Measurements from ENCODE around the gene TARP.
"Not testable (repeated sequence)": the region's sequence is repeated elsewhere in the genome, so short reads cannot be mapped to it uniquely, and the experiment has no call there.

TARP gene

DNA sequence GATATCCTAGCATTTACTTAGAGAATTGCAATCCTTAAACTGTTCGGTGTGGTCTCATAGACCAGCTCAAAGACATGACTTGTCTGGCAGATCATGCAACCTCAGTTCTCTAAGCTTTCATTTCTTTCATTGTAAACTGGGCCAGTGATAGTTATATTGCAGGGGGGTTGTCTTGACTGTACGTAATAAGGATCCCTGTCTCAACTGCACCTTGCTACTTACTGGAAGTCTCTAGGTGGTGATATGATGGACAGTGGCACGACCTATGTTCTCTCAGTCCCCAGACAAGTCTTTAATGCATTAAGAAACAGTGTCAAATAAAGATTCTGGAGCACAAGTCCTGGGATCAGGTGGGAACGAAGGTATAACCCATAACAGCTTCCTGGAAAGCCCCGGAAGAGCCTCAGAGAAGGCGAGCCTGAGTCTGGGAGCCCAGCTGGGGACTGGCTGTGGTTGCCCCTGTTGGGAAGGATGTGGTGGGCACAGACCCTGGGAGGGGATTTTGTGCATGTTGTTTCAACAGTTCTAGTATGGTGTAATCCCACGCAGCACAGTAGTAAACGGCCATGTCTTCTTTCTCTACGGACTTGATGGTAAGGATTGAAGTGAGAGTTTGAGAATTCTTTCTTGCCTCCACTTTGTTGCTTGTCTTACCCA, 26.0 kb upstream of the TARP start:
- DNase-seq (ENCODE audit: low read depth in 2 of 2): no peak

DNA sequence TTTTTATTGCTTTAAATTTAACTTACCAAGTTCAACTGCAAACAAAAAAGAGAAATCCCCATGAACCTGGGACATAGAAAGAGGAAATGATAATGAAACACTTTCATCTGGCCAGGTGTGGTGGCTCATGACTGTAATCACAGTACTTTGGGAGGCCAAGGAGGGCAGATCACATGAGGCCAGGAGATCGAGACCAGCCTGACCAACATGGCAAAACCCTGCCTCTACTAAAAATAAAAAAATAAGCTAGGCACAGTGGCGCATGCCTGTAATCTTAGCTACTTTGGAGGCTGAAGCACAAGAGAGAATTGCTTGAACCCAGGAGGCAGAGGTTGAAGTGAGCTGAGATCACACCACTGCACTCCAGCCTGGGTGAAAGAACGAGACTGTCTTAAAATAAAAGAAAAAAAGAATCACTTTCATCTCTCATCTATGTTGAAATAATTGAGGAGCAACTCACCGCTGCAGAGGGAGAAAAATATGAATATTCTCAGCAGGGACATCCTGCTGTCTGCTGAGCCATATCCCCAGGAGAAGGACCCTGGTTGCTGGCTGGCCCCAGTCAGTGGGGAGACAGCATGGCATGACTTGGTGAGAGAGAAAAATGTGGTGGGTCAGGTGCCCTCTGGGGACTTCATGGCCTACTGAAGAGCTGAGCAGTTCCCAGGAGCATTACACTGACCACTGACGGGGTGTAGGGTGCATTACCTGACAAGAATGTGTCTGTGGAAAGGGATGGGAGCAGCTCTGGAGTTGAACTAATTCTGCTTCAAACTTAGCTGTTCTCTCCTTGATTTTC, 22.8 kb upstream of the TARP start:
- no peak for DNase-seq (ENCODE audit: low read depth in 2 of 2)

- DNase-seq (ENCODE audit: low read depth in 2 of 2): no peak
Observed at GRCh38 chr7:38294926-38295325, 21.5 kb upstream of the TARP start.

GRCh38 chr7:38292442-38292841, 19.0 kb upstream of the TARP start:
- no peak for DNase-seq (ENCODE audit: low read depth in 2 of 2)

- no peak for DNase-seq (ENCODE audit: low read depth in 2 of 2)
Observed at GRCh38 chr7:38291650-38292049, 18.2 kb upstream of the TARP start.

- no peak for DNase-seq (ENCODE audit: low read depth in 2 of 2)
Observed at GRCh38 chr7:38291117-38291647, 17.7 kb upstream of the TARP start.

DNA sequence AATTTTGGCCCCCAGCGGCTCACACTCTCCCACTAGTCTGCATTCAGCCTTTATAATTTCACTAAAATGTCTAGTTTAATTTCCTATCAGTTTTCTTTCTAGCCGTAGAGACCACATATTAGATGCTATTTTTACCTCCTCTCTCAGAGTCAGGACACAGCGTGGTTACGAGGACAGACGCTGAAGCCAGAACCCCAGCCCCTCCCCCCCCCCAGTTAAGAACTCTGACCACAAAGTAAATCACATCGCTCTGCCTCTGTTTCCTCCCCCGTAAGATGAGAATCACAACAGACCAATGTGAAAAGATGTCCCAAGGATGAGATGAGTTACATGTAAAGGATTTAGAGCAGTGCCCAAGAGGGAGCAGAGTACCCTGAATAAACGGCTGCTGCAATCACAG, 11.1 kb upstream of the TARP start:
- DNase-seq (ENCODE audit: low read depth in 2 of 2): no peak

GRCh38 chr7:38283809-38284208, 10.4 kb upstream of the TARP start:
- DNase-seq (ENCODE audit: low read depth in 2 of 2): no peak

DNA sequence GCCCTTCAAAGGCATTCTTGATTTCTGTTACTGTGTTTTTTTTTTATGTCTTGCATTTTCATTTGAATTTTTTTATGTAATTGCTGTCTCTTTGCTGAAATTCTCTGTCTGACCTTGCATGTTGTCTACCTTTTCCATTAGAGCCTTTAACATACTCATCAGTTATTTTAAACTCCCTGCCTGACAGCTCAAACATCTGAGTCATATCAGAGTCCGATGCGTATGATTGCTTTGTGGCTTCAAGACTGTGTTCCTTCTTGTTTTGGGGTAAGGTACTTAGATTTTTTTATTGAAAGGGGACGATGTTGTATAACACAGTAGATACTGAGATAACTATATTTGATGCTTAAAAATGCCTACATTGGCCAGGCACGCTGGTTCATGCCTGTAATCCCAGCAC, 9.7 kb upstream of the TARP start:
- no peak for DNase-seq (ENCODE audit: low read depth in 2 of 2)

DNA sequence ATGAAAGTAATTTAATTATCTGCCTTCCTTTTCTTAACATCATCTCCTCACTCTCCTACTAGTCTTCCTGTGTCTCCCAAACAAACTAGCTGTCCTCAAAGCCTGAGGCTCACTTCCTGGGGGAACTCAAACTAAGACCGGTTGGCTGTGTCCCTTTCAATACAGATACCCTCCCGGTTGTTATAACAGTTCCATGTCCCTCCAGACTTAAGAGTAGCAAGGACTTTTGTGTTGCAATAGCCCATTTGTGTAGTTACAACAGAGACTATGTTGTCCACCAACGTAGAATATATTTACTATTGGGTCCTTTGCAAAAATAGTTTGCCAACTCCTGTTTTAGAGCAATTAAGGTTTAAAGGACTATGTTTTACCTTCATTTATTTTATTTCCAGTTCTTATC, 8.6 kb upstream of the TARP start:
- no peak for DNase-seq (ENCODE audit: low read depth in 2 of 2)

DNA sequence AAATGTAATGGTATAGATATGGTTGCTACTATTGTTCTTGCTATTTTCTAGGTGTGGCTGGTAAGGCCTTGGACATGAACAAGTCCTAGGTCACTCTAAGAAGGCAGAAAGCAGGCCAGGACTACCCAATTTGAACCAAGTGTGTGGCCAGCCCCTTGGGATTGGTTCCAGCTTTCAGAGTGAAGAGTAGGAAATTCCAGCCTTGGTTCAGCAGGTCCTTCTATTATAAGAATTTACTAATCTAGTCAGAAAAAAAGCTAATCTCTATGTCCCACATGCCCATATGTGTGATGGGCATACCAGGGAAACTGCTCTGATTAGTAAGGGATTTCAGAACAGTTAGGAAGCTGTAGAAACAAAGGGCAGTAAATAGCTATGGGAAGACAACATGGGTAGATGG, 7.8 kb upstream of the TARP start:
- DNase-seq (ENCODE audit: low read depth in 2 of 2): no peak

DNA sequence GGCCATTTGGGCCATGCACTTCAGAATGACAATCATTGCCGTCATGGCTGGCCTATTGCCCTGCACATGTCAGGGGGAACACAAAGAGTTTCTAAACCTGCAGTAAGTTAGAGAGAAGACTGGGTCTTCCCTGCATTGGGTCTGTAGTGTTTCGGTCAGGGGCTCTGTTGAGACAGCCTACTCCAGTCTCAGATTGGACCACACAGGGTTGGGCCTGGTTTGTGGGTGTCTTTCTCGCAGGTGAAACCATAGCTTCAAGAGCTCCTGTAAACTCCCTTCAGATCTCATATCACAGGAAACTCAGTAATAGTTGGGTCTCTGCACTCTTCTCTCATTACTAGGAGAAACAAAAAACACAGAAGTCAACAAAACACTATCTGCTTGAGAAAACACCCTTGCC, 7.3 kb upstream of the TARP start:
- DNase-seq (ENCODE audit: low read depth in 2 of 2): no peak

DNA sequence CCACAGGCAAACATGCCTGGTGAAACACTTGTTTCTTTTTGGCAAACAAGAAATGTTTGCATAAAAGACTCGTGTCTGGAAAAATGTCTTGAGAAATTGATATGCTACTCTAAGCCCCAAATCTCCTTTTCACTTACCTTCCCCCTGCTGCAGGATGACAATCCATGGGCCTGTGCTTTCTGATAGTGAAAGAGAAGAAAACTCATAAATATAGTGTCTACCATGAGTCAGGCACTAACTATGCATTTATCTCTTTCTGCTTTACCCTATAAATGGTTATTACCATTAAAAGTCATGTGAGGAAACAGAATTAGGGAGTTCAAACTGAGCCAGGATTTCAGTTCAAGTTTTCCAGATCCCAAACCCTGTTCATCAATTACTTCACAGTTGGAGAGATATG, 6.6 kb upstream of the TARP start:
- no peak for DNase-seq (ENCODE audit: low read depth in 2 of 2)

DNA sequence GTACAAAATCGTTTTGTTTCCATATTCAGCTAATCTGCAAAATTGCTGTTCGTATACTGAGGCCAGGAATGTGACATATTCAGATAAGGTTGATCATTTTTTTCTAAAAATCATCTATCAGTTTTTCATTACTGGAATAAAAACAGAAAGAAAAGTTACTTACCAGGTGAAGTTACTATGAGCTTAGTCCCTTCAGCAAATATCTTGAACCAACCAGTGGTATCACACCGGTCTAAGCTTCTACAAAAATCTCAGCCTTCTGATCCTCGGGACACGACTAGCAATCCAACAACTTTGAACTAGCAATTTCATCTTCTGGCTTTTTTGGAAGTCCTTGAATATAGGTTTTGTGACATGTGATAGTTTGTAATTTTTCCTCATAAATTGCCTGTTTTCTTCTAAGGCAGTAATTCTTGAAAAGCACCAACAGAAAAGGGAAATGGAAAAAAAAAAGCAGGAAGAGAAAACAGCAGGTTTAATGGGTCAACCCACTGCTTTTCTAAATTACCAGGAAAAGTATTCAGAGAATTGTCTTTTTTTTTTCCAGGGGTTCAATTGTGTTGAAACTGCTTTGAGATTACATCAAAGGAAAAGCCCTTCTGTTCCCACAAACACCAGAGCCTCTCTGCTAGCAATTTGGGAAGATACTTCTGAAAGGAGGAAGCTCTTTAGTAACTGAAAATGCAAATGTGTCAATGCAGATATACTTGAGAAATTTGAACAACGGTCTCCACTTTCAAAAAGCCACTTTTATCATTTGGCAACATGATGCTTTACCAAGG, 2.9 kb upstream of the TARP start:
- no peak for DNase-seq (ENCODE audit: low read depth in 2 of 2)

DNA sequence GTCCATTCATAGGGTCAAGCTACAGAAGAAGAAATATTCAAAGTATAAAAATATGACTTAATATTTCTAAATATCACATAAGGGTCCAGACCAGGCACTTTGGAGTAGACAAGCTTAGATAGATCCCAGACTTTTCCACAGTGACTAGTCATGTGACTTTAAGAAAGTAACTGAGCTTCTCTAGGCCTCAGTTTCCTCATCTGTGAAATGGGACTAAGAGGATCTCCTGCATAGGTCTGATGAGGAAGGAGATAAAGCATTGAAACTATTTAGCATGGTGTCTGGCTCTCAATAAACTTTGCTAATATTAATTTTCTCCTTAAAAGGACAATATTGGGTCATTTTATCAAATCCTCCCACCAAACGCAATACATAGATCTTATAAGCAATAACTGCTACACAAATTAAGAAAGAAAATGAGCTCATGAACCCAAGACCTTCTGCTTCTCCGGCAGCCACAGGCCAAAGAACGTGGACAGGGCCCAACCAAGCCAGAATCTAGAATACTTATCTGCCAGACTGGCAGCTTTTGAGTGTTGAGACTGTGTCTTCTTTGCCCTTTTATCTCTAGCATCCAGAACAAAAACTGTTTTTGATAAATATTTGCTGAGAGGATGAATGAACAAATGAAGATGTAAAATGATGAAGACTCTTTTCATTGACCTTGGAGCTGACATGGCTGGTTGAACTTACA, 1.6 kb upstream of the TARP start:
- DNase-seq (ENCODE audit: low read depth in 2 of 2): no peak

DNA sequence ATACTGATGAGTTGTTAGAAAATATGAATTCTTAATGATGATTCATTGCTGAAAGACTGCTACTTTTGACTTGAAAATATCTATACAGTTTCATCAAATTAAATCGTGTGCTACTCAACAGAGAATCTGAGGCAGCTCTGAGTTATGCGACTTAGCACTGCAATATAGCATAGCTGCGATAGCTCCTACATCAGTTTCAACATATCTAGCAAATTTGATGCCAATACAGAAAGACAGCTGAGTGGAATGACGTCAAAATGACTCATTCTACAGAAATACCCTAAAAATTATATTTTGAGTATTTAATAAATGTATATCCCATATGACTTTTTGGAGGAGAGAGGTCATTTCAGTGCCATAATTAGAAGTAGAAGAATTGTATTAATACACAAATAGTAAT, 1.1 kb upstream of the TARP start:
- no peak for DNase-seq (ENCODE audit: low read depth in 2 of 2)

DNA sequence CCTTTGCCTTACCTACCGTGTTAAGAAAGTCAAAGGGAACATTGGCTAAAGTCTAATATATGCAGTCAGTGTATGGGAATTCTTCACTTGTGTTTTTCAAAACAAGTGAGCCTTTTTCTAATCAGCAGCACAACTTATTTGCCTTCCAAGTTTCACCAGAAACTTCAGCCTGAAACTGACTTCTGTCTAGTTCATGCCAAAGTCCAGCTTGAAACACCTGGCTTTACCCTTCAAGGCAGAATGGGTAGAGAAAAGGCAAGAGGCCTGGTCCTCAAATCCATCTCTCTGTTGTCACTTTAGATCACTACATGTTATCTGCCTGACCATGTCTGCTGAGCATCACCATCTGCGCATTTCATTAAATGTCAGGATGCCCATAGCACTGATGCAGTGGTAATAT, 3.0 kb downstream of the TARP start:
- not testable (repeated sequence) for DNase-seq (ENCODE audit: low read depth in 2 of 2)

DNA sequence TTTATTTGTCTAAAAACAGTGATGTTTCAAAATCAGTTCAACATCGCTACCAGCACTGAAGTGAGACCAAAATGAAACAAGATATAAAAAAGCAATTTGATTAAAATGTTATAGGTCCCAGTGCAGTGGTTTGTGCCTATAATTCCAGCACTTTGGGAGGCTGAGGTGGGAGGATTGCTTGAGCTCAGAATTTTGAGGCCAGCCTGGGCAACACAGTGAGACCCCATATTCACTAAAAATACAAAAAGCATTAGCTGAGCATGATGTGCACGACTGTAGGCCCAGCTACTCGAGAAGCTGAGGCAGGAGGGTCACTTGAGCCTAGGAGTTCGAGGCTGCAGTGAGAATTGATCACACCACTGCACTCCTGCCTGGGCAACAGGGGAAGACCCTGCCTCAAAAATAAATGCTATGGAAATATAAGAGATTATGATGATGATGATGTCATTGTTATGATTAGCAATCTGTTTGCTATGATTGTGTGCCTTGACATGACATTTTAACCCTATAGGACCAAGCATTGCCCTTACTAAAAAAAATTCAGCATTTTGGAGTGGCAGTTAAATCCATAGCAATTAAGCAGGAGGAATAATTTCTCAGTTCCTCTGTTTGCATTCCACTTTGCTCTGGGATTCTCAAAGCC, 3.6 kb downstream of the TARP start:
- not testable (repeated sequence) for DNase-seq (ENCODE audit: low read depth in 2 of 2)

DNA sequence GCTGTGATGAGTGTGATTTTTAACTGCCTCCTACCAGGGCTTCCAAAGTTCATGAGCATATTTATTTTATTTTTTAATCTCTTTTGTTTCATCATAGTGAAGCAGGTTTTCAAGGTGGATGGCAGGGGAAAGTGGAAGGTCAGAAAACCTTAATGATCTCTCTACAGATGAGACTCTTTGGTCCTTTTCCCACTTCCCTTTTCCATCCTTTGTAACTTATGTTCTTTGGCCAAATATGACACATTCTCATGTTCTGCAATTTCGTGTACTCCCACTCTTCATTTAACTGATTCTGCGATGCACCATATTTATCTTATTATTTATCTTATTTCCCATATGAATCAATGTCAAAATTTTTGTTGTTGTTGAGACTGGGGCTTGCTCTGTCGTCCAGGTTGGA, 7.5 kb downstream of the TARP start:
- DNase-seq (ENCODE audit: low read depth in 2 of 2): not testable (repeated sequence)

GRCh38 chr7:38264602-38265001, 8.8 kb downstream of the TARP start:
- DNase-seq (ENCODE audit: low read depth in 2 of 2): not testable (repeated sequence)

GRCh38 chr7:38263274-38263673, 10.2 kb downstream of the TARP start:
- DNase-seq (ENCODE audit: low read depth in 2 of 2): not testable (repeated sequence)
